HepG2 (cell line): Measurements from ENCODE around the gene HSF2BP. TPM values are rescaled to one million over a fixed set of nuclear protein-coding genes. Genes with fewer than 3 reads are reported as not detected.

Source experiments
- ATM ChIP-seq: fragments of 450-650 bp; IDR thresholded peaks from 2 replicates; pipeline ENCODE4 v1.7.1; 2017; ENCODE audit warnings: mild to moderate bottlenecking, borderline replicate concordance
- HDAC6 ChIP-seq: fragments of 200-600 bp; sonication (generic); IDR thresholded peaks from 2 replicates; pipeline ENCODE4 v1.7.0; 2017; ENCODE audit warnings: mild to moderate bottlenecking, antibody characterized with exemption, low read length, low read depth
- KAT8 ChIP-seq: IDR thresholded peaks from 2 replicates; pipeline ENCODE4 v1.6.1; 2016; ENCODE audit warnings: missing genetic modification reagents, missing compliant biosample characterization
- KDM4B ChIP-seq: sonication (generic); formaldehyde crosslinking; IDR thresholded peaks from 2 replicates; pipeline ENCODE4 v1.4.0; 2020; ENCODE audit warnings: missing genetic modification reagents
- KDM6A ChIP-seq: IDR thresholded peaks from 2 replicates; pipeline ENCODE4 v1.6.1; 2016; ENCODE audit warnings: low read depth
- NFATC3 ChIP-seq: sonication (generic); formaldehyde crosslinking; IDR thresholded peaks from 2 replicates; pipeline ENCODE4 v1.5.1; 2020; ENCODE audit warnings: mild to moderate bottlenecking, missing genetic modification reagents
- POGZ ChIP-seq: sonication (generic); formaldehyde crosslinking; IDR thresholded peaks from 2 replicates; pipeline ENCODE4 v1.4.0; 2020; ENCODE audit warnings: mild to moderate bottlenecking, missing genetic modification reagents
- REPIN1 ChIP-seq: sonication (generic); formaldehyde crosslinking; IDR thresholded peaks from 2 replicates; pipeline ENCODE4 v1.8.0; 2022; ENCODE audit warnings: missing genetic modification reagents, low read depth, mild to moderate bottlenecking, borderline replicate concordance
- RFXAP ChIP-seq: sonication (generic); formaldehyde crosslinking; IDR thresholded peaks from 2 replicates; pipeline ENCODE4 v1.4.0; 2020; ENCODE audit warnings: missing genetic modification reagents, borderline replicate concordance
- TP53 ChIP-seq: sonication (generic); formaldehyde crosslinking; conservative IDR thresholded peaks from 2 replicates; pipeline ENCODE4 v1.4.0; 2020; ENCODE audit warnings: missing genetic modification reagents
- ZNF253 ChIP-seq: sonication (generic); formaldehyde crosslinking; IDR thresholded peaks from 2 replicates; pipeline ENCODE4 v1.8.0; 2022; ENCODE audit warnings: mild to moderate bottlenecking, missing genetic modification reagents, borderline replicate concordance
- ZNF562 ChIP-seq: sonication (generic); formaldehyde crosslinking; IDR thresholded peaks from 2 replicates; pipeline ENCODE4 v1.8.0; 2022; ENCODE audit warnings: missing genetic modification reagents, borderline replicate concordance
- ZSCAN9 ChIP-seq: IDR thresholded peaks from 2 replicates; pipeline ENCODE4 v1.6.1; 2016; ENCODE audit warnings: borderline replicate concordance
- polyA plus RNA-seq, 8 experiments: library from polyadenylated mRNA; depleted of rRNA in 3 of 8; stranded (reverse) in 7 of 8; unstranded in 1 of 8; fragments of >200 nt; fragmentation: Illumina TruSeq in 4 of 8; extraction: Trizol in 4 of 8; gene quantifications; 2 replicates each; pipeline versions ENCODE4 v1.2.1 to v1.2.3, GENCODE V29; 2011 to 2016; ENCODE audit warnings: low read depth in 4 of 8, missing spikeins in 1 of 8, mixed read lengths in 1 of 8; ENCODE audit not compliant: insufficient read depth in 1 of 8
- total RNA-seq, 5 experiments: library from RNA; depleted of rRNA; stranded (reverse); fragments of >200 nt; fragmentation: Illumina TruSeq; extraction: Trizol; gene quantifications; 2 replicates each; pipeline ENCODE4 v1.2.3, GENCODE V29; 2016; ENCODE audit warnings: low read depth in 1 of 5
- TF ChIP-seq, protein P1 (sequence below): IDR thresholded peaks from 2 replicates; pipeline ENCODE4 v1.6.1; 2016; ENCODE audit warnings: low read depth, missing genetic modification reagents, missing compliant biosample characterization
- TF ChIP-seq, protein P2 (sequence below): sonication (generic); formaldehyde crosslinking; IDR thresholded peaks from 2 replicates; pipeline ENCODE4 v1.5.0; 2020; ENCODE audit warnings: missing genetic modification reagents, mild to moderate bottlenecking, borderline replicate concordance
- TF ChIP-seq, protein P3 (sequence below): sonication (generic); formaldehyde crosslinking; IDR thresholded peaks from 2 replicates; pipeline ENCODE4 v1.5.0; 2020; ENCODE audit warnings: mild to moderate bottlenecking, missing genetic modification reagents
- TF ChIP-seq, protein P4 (sequence below), 2 experiments: sonication (generic) in 1 of 2; formaldehyde crosslinking in 1 of 2; IDR thresholded peaks; 2 replicates each; pipeline versions ENCODE4 v1.4.0 to v1.6.1; 2018 to 2020; ENCODE audit warnings: missing genetic modification reagents in 2 of 2, borderline replicate concordance in 1 of 2, low read depth in 1 of 2, mild to moderate bottlenecking in 1 of 2, missing biosample characterization in 1 of 2
- TF ChIP-seq, protein P5 (sequence below): sonication (generic); formaldehyde crosslinking; IDR thresholded peaks from 2 replicates; pipeline ENCODE4 v1.4.0; 2020; ENCODE audit warnings: missing genetic modification reagents, borderline replicate concordance

HSF2BP gene
- total and polyA plus RNA-seq, 2 of the 13 experiments (the other 11 are each of a cell fraction or from before 2014, with no cell fraction given), result 0.67 to 2.2 TPM

DNA sequence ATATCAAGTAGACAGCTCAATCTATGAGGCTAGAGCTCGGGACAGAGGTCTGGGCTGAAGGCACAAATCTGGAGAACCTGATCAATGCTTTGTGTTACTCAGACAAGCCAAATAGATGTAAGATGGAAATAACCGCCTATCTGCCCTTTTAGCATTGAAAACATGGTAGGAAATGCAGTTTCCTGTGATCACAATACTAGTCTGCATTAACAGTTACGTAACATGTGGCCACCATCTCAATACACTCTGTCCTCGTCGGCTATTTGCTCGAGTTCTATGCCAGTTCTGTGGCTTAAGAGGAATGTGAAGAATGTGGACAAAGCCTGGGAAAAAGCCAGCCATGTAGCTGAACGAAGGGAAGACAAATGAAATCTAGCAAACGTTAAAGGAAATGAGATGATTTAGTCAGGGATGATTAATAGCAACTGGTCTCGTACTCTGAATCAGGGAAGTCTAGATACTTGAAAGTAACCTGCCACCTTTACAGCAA, 73.3 kb downstream of the HSF2BP start (continued):
- TF ChIP-seq ZNF253 (CRISPR knock-in tag) (no peak), RFXAP (CRISPR knock-in tag) (no peak), ZSCAN9 (peak; percentile 79), KDM4B (CRISPR knock-in tag) (no peak), REPIN1 (CRISPR knock-in tag) (0 out of 2 replicates have a peak, but pooled peaks have one; percentile 16), HDAC6 (no peak), NFATC3 (CRISPR knock-in tag) (no peak), POGZ (CRISPR knock-in tag) (peak; percentile 51; the same call in 1 of the 2 replicates), ZNF562 (CRISPR knock-in tag) (no peak), KDM6A (CRISPR knock-in tag) (peak; percentile 41; the same call in 1 of the 2 replicates), ATM (no peak), KAT8 (peak; percentile 89), TP53 (no peak)
- TF ChIP-seq, protein P1, sequence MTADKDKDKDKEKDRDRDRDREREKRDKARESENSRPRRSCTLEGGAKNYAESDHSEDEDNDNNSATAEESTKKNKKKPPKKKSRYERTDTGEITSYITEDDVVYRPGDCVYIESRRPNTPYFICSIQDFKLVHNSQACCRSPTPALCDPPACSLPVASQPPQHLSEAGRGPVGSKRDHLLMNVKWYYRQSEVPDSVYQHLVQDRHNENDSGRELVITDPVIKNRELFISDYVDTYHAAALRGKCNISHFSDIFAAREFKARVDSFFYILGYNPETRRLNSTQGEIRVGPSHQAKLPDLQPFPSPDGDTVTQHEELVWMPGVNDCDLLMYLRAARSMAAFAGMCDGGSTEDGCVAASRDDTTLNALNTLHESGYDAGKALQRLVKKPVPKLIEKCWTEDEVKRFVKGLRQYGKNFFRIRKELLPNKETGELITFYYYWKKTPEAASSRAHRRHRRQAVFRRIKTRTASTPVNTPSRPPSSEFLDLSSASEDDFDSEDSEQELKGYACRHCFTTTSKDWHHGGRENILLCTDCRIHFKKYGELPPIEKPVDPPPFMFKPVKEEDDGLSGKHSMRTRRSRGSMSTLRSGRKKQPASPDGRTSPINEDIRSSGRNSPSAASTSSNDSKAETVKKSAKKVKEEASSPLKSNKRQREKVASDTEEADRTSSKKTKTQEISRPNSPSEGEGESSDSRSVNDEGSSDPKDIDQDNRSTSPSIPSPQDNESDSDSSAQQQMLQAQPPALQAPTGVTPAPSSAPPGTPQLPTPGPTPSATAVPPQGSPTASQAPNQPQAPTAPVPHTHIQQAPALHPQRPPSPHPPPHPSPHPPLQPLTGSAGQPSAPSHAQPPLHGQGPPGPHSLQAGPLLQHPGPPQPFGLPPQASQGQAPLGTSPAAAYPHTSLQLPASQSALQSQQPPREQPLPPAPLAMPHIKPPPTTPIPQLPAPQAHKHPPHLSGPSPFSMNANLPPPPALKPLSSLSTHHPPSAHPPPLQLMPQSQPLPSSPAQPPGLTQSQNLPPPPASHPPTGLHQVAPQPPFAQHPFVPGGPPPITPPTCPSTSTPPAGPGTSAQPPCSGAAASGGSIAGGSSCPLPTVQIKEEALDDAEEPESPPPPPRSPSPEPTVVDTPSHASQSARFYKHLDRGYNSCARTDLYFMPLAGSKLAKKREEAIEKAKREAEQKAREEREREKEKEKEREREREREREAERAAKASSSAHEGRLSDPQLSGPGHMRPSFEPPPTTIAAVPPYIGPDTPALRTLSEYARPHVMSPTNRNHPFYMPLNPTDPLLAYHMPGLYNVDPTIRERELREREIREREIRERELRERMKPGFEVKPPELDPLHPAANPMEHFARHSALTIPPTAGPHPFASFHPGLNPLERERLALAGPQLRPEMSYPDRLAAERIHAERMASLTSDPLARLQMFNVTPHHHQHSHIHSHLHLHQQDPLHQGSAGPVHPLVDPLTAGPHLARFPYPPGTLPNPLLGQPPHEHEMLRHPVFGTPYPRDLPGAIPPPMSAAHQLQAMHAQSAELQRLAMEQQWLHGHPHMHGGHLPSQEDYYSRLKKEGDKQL, result 0 out of 2 replicates have a peak, but pooled peaks have one; percentile 53
- TF ChIP-seq, protein P2, sequence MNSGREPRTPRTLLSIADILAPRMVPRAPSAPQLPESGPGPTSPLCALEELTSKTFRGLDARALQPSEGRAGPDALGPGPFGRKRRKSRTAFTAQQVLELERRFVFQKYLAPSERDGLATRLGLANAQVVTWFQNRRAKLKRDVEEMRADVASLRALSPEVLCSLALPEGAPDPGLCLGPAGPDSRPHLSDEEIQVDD, result no peak
- TF ChIP-seq, protein P3, sequence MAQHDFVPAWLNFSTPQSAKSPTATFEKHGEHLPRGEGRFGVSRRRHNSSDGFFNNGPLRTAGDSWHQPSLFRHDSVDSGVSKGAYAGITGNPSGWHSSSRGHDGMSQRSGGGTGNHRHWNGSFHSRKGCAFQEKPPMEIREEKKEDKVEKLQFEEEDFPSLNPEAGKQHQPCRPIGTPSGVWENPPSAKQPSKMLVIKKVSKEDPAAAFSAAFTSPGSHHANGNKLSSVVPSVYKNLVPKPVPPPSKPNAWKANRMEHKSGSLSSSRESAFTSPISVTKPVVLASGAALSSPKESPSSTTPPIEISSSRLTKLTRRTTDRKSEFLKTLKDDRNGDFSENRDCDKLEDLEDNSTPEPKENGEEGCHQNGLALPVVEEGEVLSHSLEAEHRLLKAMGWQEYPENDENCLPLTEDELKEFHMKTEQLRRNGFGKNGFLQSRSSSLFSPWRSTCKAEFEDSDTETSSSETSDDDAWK, result no peak
- TF ChIP-seq, protein P4, sequence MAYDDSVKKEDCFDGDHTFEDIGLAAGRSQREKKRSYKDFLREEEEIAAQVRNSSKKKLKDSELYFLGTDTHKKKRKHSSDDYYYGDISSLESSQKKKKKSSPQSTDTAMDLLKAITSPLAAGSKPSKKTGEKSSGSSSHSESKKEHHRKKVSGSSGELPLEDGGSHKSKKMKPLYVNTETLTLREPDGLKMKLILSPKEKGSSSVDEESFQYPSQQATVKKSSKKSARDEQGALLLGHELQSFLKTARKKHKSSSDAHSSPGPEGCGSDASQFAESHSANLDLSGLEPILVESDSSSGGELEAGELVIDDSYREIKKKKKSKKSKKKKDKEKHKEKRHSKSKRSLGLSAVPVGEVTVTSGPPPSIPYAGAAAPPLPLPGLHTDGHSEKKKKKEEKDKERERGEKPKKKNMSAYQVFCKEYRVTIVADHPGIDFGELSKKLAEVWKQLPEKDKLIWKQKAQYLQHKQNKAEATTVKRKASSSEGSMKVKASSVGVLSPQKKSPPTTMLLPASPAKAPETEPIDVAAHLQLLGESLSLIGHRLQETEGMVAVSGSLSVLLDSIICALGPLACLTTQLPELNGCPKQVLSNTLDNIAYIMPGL (CRISPR knock-in tag; IDR thresholded peaks at IDR 0.05; ENCODE audit: borderline replicate concordance in 1 of 2, low read depth in 1 of 2), result 0 out of 4 replicates have a peak, but pooled peaks of 1 of the 2 experiments have one; percentile 35
- TF ChIP-seq, protein P5, sequence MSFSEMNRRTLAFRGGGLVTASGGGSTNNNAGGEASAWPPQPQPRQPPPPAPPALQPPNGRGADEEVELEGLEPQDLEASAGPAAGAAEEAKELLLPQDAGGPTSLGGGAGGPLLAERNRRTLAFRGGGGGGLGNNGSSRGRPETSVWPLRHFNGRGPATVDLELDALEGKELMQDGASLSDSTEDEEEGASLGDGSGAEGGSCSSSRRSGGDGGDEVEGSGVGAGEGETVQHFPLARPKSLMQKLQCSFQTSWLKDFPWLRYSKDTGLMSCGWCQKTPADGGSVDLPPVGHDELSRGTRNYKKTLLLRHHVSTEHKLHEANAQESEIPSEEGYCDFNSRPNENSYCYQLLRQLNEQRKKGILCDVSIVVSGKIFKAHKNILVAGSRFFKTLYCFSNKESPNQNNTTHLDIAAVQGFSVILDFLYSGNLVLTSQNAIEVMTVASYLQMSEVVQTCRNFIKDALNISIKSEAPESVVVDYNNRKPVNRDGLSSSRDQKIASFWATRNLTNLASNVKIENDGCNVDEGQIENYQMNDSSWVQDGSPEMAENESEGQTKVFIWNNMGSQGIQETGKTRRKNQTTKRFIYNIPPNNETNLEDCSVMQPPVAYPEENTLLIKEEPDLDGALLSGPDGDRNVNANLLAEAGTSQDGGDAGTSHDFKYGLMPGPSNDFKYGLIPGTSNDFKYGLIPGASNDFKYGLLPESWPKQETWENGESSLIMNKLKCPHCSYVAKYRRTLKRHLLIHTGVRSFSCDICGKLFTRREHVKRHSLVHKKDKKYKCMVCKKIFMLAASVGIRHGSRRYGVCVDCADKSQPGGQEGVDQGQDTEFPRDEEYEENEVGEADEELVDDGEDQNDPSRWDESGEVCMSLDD (CRISPR knock-in tag), result no peak
